ENCODE data around the gene RSRP1. TPM values are rescaled to one million over a fixed set of nuclear protein-coding genes. Genes with fewer than 3 reads are reported as not detected.
A peak's percentile ranks its signal among the peaks of the same experiment; 100 is the strongest.
"Not testable (repeated sequence)": the region's sequence is repeated elsewhere in the genome, so short reads cannot be mapped to it uniquely, and the experiment has no call there.

RSRP1 gene
- total RNA-seq, 8 experiments from 2014 or later: 78.4 to 172 (median 102) TPM

DNA sequence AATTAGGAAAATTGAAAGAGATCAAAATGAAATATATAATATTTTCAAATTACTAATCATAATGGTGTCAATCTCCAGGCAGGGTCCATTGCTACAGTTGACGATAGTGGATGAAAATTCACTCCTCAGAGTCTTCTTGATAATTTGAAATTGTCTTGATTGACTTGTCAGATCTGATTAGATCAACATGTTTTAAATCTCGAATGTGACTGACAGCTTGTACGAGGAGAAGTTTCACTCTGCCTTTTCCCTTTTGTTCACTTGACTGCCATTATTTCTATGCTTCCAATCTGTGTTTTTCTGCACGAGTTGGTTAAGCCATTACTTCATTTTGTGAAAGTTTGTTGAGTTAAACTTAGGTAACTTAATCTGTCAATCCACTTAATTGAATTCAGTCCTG lies 28.4 kb upstream of the RSRP1 start:
- in situ Hi-C loops (cut with MboI; ENCODE audit: low pct_unique_long_range_greater_than_20kb in 2 of 9, low sequenced_read_pairs in 9 of 9, unreplicated experiment in 9 of 9); H3K27ac ChIP-seq; H3K4me3 ChIP-seq; ATAC-seq (replicated peaks in 6 of 8); H3K4me1 ChIP-seq (replicated peaks in 1 of 2): not testable (repeated sequence)
- WGBS, 10 experiments: 66 to 100% methylated on average over 1 to 3 of the region's 4 CpGs; no CpG with 5 or more reads in 8 of the 10 experiments

DNA sequence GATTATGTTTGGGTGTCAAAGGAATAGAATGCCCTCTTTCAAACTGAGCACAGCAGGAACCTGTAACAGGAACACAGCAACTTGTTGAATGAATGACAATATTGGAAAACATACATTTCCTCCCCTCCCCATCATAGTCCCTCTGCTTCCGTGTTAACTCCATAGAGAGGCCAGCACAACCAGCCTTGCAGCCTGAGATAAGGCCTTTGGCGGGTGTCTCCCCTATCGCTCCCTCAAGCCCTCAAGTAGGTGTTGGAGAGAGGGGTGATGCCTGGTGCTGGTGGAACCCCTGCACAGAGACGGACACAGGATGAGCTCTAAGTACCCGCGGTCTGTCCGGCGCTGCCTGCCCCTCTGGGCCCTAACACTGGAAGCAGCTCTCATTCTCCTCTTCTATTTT lies 25.0 kb upstream of the RSRP1 start, which contains the start of gene RHD:
RHD (plus strand) TSS at position 272 of the 400 bp plus-strand sequence; CDS start at position 311, 39 bp downstream.
- ATAC-seq (replicated peaks in 6 of 8); H3K4me1 ChIP-seq (replicated peaks in 1 of 2); H3K4me3 ChIP-seq; H3K27ac ChIP-seq; in situ Hi-C loops (cut with MboI; ENCODE audit: low pct_unique_long_range_greater_than_20kb in 2 of 9, low sequenced_read_pairs in 9 of 9, unreplicated experiment in 9 of 9): not testable (repeated sequence)
- WGBS, 10 experiments: 83% methylated on average over 5 of the region's 8 CpGs; no CpG with 5 or more reads in 9 of the 10 experiments

DNA sequence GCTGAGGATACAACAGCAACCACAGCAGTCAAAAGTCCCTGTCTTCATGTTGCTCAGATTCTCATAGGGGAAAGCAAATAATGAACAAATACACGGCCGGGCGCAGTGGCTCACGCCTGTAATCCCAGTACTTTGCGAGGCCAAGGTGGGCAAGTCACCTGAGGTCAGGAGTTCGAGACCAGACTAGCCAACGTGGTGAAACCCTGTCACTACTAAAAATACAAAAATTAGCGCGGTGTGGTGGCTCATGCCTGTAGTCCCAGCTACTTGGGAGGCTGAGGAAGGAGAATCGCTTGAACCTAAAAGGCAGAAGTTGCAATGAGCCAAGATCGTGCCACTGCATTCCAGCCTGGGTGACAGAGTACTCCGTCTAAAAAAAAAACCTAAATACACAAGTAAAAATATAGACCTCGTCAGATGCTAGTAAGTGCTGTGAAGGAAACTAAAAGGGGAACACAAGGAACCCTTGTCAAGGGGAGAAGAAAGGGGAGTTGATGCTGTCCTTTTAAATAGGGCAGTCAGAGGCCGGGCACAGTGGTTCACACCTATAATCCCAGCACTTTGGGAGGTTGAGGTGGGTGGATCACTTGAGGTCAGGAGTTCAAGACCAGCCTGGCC lies 21.0 kb upstream of the RSRP1 start:
- H3K4me1 ChIP-seq (replicated peaks in 1 of 2); ATAC-seq (replicated peaks in 6 of 8); in situ Hi-C loops (cut with MboI; ENCODE audit: low pct_unique_long_range_greater_than_20kb in 2 of 9, low sequenced_read_pairs in 9 of 9, unreplicated experiment in 9 of 9); H3K27ac ChIP-seq: not testable (repeated sequence)
- H3K4me3 ChIP-seq: peak overlapping the region; percentile 22 to 34 (median 26)
- 59 to 100% (median 89%) methylated on average over 1 to 7 of the region's 14 CpGs; no CpG with 5 or more reads in 7 of the 10 experiments for WGBS, 10 experiments

DNA sequence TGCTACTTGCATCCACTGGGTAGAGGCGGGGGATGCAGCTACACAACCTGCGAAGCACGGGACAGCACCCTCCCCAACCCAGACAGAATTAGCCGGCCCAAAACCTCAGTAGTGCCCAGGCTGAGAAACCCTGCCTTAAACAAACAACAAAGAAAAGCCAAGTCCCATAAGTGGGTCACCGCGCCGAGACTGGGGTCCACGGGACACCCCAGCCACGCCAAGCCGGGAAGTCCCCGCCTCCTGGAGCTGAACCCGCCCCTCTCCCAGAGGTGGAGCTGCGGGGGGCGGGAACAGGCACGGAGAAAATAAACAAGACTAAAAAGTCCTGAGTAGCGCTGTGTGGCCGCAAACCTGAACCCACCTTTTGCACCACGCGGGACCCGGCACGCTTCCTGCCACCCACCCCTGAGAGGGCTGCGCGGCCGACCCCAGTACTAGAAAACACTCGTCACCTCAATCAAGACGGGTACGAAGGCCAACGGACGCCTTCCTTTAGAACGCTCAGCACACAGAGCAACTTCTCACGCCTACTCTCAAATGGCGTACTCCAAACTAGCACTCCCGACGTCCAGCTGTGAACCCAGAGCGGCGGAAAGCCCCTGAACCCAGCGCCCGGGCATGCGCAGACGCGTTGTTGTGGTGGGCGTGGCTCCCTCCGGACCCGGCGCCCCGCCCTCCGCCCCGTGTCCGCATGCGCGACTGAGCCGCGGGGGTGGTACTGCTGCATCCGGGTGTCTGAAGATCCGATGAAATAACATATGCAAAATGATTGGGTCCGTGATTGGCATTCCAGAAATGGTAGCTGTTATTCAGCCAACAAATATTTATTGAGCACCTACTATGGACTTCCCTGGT lies 20.3 kb upstream of the RSRP1 start:
- H3K4me3 ChIP-seq: peak overlapping the region; percentile 22 to 34 (median 26)
- WGBS, 10 experiments: 0% methylated on average over 1 of the region's 56 CpGs; no CpG with 5 or more reads in 9 of the 10 experiments
- in situ Hi-C loops (cut with MboI; ENCODE audit: low pct_unique_long_range_greater_than_20kb in 2 of 9, low sequenced_read_pairs in 9 of 9, unreplicated experiment in 9 of 9); H3K4me1 ChIP-seq (replicated peaks in 1 of 2); H3K27ac ChIP-seq: not testable (repeated sequence)
- ATAC-seq (replicated peaks in 6 of 8): peak; percentile 80 to 85 (median 82)

DNA sequence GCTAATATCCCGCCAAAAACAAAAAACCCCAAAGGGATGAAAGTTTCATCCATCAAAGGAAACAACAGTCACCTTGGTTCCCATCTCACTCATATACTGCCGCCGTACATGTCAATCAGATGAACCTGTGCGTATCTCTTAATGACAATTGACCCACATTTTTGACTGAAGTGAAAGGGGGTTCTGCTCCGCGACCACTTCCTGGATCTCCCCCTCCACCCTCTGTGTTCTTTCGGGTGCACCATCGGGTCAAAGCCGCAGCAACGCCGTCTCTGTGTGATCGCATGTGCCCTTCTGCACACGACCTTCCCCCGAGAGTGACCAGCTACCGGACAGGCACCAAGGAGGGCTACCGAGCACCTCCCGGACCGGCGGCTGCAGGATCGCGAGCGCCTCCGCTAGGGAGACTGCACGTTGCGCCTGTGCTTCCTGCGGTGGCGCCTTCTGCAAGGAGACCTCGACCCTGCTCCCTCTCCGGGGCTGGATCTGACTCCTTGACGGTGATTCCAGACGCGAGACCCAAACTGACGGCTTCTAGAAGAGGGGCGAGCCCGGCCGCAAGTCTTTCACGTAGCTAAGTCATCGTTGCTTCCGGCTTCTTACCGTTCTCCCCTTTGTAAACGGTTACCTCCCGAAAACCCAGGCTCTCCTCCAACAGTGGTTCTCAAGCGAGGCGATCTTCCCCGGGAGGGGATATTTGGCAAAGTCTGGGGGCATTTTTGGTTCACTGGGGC lies 19.5 kb upstream of the RSRP1 start:
- no CpG with 5 or more reads among the region's 45 CpGs for WGBS, 10 experiments

DNA sequence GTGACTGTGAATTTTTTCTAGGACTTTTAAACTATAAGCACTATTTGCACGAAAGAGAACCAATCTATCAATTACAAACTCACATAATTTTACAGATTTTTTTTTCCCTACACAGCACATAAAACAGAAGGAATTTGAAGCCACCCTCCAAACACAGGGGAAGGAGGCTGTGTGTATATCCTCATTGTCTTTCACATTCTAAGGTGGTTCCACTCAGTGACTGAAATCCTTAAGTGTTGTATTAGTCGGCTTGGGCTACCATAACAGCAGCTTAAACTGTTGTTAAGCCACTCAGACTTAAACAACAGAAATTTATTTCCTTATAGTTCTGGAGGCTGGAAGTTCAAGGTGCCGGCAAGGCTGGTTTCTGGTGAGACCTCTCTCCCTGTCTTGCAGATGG lies 13.1 kb upstream of the RSRP1 start:
- 80 to 100% (median 84%) methylated on average over 2 to 3 of the region's 3 CpGs; no CpG with 5 or more reads in 2 of the 10 experiments for WGBS, 10 experiments
- in situ Hi-C loops (cut with MboI; ENCODE audit: low pct_unique_long_range_greater_than_20kb in 2 of 9, low sequenced_read_pairs in 9 of 9, unreplicated experiment in 9 of 9); H3K4me3 ChIP-seq; H3K4me1 ChIP-seq (replicated peaks in 1 of 2); ATAC-seq (replicated peaks in 6 of 8); H3K27ac ChIP-seq: not testable (repeated sequence)

More for the DNA sequence above, 19.5 kb upstream of the RSRP1 start:
- H3K4me1 ChIP-seq (replicated peaks in 1 of 2); H3K27ac ChIP-seq; in situ Hi-C loops (cut with MboI; ENCODE audit: low pct_unique_long_range_greater_than_20kb in 2 of 9, low sequenced_read_pairs in 9 of 9, unreplicated experiment in 9 of 9): not testable (repeated sequence)
- ATAC-seq (replicated peaks in 6 of 8): peak; percentile 61 to 75 (median 74)
- H3K4me3 ChIP-seq: peak overlapping the region; percentile 28 to 95 (median 64)

DNA sequence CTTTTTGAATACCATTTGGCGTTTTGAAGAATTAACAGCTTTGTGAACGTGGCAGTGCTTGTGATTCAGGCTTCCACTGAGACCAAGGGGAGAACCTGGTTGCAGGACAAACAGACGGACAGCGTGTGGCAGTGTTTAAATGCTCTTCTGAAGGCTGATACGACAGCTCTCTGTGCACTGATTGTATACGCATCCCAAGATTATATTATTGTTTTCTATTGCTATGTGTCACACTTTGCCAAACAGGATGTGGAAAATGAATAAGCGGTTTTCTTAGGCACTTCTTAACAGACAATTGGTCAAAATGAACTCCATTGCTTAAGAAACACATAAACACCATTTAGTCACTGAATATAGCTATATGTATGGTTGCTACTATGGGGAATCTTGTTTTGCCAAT lies 12.6 kb upstream of the RSRP1 start:
- not testable (repeated sequence) for H3K27ac ChIP-seq; H3K4me1 ChIP-seq (replicated peaks in 1 of 2); H3K4me3 ChIP-seq
- WGBS, 10 experiments: 0 to 95% (median 68%) methylated on average over 1 to 4 of the region's 7 CpGs; no CpG with 5 or more reads in 6 of the 10 experiments
- ATAC-seq (replicated peaks in 6 of 8): peak in 3 of 8 experiments; percentile 73 to 91 (median 75)
- in situ Hi-C loops (cut with MboI; ENCODE audit: low pct_unique_long_range_greater_than_20kb in 2 of 9, low sequenced_read_pairs in 9 of 9, unreplicated experiment in 9 of 9): loop anchor here in 1 of 9 experiments (10.0 kb wide), 1 partner anchor 85 kb away; no protein-coding TSS in a partner anchor

DNA sequence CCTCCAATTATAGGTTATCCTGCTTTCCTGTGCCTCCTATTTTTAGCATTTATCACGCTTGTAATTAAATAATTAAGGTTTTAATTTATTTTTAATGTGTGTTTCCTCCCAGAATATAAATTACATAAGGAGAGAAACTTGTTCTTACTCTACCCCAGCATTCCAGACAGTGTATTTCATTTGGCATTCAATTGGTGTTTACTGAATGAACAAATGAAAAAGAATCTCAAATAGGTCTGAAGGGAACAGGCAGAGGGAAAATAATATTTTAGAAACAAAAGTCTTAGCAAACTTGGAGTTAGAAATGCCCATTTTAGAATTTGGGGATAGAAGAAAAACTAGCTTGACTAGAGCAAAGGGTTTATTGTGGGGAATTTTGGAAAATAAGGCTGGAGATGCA lies 9.9 kb upstream of the RSRP1 start:
- no peak overlapping the region for H3K27ac ChIP-seq
- no peaks in the 10 kb centered on the region for H3K4me1 ChIP-seq (replicated peaks in 1 of 2)
- WGBS, 10 experiments: 10 to 90% (median 40%) methylated on average over 1 of the region's 1 CpG; no CpG with 5 or more reads in 1 of the 10 experiments
- in situ Hi-C loops (cut with MboI; ENCODE audit: low pct_unique_long_range_greater_than_20kb in 2 of 9, low sequenced_read_pairs in 9 of 9, unreplicated experiment in 9 of 9): loop anchor here in 1 of 9 experiments (10.0 kb wide), 1 partner anchor 88 kb away; no protein-coding TSS in a partner anchor
- ATAC-seq (replicated peaks in 6 of 8): no peak
- H3K4me3 ChIP-seq: no peak overlapping the region

DNA sequence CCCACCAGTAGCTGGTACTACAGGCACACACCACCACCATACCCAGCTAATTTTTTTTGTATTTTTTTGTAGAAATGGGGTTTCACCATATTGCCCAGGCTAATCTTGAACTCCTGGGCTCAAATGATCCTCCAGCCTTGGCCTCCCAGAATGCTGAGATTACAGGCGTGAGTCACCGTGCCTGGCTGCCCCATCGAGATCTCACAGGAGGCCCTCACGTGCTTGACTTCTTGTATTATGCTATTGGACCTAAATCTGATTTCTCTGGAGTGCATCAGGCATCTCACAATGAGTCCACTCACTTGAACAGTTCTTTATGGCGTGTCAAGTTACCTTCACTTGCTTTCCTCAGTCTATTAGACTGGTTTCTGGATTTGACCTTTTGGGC lies 9.3 kb upstream of the RSRP1 start:
- H3K27ac ChIP-seq: no peak overlapping the region
- in situ Hi-C loops (cut with MboI; ENCODE audit: low pct_unique_long_range_greater_than_20kb in 2 of 9, low sequenced_read_pairs in 9 of 9, unreplicated experiment in 9 of 9): loop anchor here in 1 of 9 experiments (10.0 kb wide), 1 partner anchor 88 kb away; no protein-coding TSS in a partner anchor
- H3K4me1 ChIP-seq (replicated peaks in 1 of 2): no peaks in the 10 kb centered on the region
- 40 to 100% (median 93%) methylated on average over 1 to 5 of the region's 5 CpGs; no CpG with 5 or more reads in 3 of the 10 experiments for WGBS, 10 experiments
- no peak for ATAC-seq (replicated peaks in 6 of 8)
- no peak overlapping the region for H3K4me3 ChIP-seq

DNA sequence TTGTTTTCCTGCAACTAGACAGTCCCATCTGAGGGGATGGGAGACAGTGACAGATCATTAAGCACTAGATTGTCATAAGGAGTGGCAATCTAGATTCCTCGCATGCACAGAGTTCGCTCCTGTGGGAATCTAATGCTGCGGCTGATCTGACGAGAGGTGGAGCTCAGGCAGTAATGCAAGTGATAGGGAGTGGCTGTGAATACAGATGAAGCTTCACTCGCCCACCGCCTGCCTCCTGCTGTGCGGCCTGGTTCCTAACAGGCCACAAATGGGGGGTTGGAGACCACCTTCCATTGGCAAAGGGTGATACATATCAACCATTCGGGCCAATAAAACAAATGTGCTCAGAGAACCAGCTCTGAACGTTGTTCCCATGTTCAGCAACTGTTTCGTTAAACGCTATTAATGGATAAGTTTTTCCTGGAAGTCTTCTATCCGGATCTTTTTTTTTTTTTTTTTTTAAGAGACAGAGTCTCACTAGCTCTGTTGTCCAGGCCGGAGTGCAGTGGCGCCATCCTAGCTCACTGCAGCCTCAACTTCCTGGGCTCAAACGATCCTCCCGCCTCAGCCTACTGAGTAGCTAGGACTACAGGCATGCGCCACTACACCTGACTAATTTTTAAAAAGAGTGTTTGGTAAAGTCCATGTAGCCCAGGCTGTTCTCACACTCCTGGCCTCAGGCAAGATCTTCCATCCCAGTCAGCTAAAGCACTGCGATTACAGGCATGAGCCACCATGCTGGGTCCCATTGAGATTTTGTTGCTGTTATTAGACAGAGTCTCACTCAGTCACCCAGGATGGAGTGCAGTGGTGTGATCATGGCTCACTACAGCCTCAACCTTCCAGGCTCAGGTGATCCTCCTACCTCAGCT lies 8.7 kb upstream of the RSRP1 start:
- in situ Hi-C loops (cut with MboI; ENCODE audit: low pct_unique_long_range_greater_than_20kb in 2 of 9, low sequenced_read_pairs in 9 of 9, unreplicated experiment in 9 of 9): loop anchor here in 1 of 9 experiments (10.0 kb wide), 1 partner anchor 89 kb away; no protein-coding TSS in a partner anchor
- H3K4me1 ChIP-seq (replicated peaks in 1 of 2): no peaks in the 10 kb centered on the region
- WGBS, 10 experiments: 74 to 93% (median 82%) methylated on average over 1 to 18 of the region's 18 CpGs; no CpG with 5 or more reads in 1 of the 10 experiments
- H3K27ac ChIP-seq: peak overlapping the region in 1 of 2 donors; percentile 5
- ATAC-seq (replicated peaks in 6 of 8): peak; percentile 38 to 82 (median 72)
- H3K4me3 ChIP-seq: no peak overlapping the region

DNA sequence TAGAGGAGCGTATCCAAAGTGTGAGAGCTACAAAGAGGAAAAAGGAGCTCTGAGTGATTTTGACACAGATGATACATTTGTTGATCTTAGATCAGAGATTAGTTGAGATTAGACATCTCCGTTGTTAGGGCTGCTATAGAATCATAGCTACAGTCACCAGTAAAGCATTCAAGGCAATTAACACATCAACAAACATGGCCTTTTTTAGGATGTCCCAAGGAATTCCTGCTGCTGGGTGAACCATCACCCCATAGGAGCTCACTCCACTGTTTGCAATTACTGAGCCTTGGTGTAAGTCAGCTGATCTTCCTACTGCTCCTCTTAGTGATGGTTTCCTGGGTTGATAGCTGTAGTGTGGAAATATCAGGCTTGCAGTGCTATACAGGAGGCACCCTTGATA lies 6.7 kb upstream of the RSRP1 start:
- 0 to 100% (median 81%) methylated on average over 1 to 2 of the region's 2 CpGs; no CpG with 5 or more reads in 4 of the 10 experiments for WGBS, 10 experiments
- Histone ChIP-seq H3K27ac (no peak overlapping the region), H3K4me3 (no peak overlapping the region), H3K4me1 (replicated peaks in 1 of 2) (no peaks in the 10 kb centered on the region)
- in situ Hi-C loops (cut with MboI; ENCODE audit: low pct_unique_long_range_greater_than_20kb in 2 of 9, low sequenced_read_pairs in 9 of 9, unreplicated experiment in 9 of 9): loop anchor here in 1 of 9 experiments (10.0 kb wide), 1 partner anchor 91 kb away; no protein-coding TSS in a partner anchor
- peak in 2 of 8 experiments; percentile 39 to 46 for ATAC-seq (replicated peaks in 6 of 8)
